Neural progenitor cell (in vitro differentiated cells): ENCODE results near the gene PSEN2.

Experiments used
- EZH2 ChIP-seq: fragments of 200-600 bp; sonication (generic); IDR thresholded peaks from 2 replicates; pipeline ENCODE4 v1.6.1; 2017; ENCODE audit warnings: antibody characterized with exemption, mild to moderate bottlenecking, moderate library complexity
- TF ChIP-seq, protein P1 (sequence below): fragments of 200-600 bp; sonication (generic); IDR thresholded peaks from 2 replicates; pipeline ENCODE4 v1.5.1; 2017; ENCODE audit warnings: antibody characterized with exemption, mild to moderate bottlenecking

DNA sequence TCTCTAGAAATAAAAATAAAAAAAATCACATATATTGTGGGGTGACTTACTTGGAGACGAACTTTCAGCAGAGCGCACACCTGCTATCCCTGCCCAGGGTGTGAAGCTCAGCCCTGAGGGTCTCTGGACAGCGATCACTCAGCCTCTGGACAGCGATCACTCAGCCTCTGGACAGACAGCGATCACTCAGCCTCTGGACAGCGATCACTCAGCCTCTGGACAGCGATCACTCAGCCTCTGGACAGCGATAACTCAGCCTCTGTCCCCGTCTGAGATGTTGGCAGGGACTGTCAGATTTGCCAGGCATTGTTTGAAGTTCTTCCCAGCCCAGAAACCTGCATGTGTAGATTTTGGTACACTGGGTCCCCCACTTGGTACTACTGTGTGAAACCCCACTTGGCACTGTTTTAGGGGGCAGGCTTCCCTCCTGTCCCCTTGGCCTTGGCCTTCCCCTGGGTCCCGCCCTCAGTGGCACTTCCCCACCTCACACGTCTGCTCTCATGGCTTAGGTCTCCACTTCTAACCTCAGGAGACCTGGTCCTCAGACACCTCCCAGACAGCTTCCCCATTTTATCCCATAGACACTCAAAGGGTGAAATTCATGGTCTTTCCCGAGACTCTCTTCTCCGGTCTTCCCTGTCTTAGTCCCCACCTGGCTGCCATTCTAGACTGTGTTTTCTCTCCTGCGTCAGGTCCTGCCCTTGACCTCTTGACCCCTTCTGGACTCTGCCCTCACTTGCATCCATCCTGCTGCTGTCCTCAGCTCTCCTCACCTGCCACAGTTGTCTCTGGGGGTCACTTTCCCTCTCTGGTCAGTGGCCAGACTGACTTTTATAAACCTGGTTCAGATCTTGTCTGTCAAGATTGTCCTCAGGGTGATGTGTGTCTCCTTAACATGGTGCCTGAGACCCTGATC lies 10.2 kb downstream of the PSEN2 start:
- TF ChIP-seq, protein P1, sequence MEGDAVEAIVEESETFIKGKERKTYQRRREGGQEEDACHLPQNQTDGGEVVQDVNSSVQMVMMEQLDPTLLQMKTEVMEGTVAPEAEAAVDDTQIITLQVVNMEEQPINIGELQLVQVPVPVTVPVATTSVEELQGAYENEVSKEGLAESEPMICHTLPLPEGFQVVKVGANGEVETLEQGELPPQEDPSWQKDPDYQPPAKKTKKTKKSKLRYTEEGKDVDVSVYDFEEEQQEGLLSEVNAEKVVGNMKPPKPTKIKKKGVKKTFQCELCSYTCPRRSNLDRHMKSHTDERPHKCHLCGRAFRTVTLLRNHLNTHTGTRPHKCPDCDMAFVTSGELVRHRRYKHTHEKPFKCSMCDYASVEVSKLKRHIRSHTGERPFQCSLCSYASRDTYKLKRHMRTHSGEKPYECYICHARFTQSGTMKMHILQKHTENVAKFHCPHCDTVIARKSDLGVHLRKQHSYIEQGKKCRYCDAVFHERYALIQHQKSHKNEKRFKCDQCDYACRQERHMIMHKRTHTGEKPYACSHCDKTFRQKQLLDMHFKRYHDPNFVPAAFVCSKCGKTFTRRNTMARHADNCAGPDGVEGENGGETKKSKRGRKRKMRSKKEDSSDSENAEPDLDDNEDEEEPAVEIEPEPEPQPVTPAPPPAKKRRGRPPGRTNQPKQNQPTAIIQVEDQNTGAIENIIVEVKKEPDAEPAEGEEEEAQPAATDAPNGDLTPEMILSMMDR, result no peak
- no peak for TF ChIP-seq EZH2
